GM21390 (cell line): Measurements from ENCODE around the gene DDX24.
"Not testable (repeated sequence)": the region's sequence is repeated elsewhere in the genome, so short reads cannot be mapped to it uniquely, and the experiment has no call there.

Source experiments
- ATAC-seq: cut with Tn5 transposase; IDR thresholded peaks from one replicate; pipeline ENCODE4 v1.9.1; 2021; ENCODE audit not compliant: unreplicated experiment

Gene DDX24

GRCh38 chr14:94081386-94081820, 401 bp upstream of the DDX24 start:
- peak; percentile 21 for ATAC-seq

- ATAC-seq = no peak
Measured at GRCh38 chr14:94079891-94080620, 946 bp downstream of the DDX24 start.

GRCh38 chr14:94077823-94078222, 3.2 kb downstream of the DDX24 start:
- ATAC-seq = no peak

- no peak for ATAC-seq
Measured at GRCh38 chr14:94077111-94077821, 3.7 kb downstream of the DDX24 start.

- no peak for ATAC-seq
Measured at GRCh38 chr14:94075008-94075407, 6.0 kb downstream of the DDX24 start.

GRCh38 chr14:94074534-94074933, 6.5 kb downstream of the DDX24 start:
- ATAC-seq = no peak

GRCh38 chr14:94072076-94072475, 8.9 kb downstream of the DDX24 start:
- ATAC-seq = not testable (repeated sequence)

- ATAC-seq = no peak
Measured at GRCh38 chr14:94066089-94066676, 14.8 kb downstream of the DDX24 start.

- ATAC-seq = no peak
Measured at GRCh38 chr14:94062344-94062940, 18.6 kb downstream of the DDX24 start.

GRCh38 chr14:94059998-94060397, 21.0 kb downstream of the DDX24 start:
- no peak for ATAC-seq

GRCh38 chr14:94058674-94059138, 22.3 kb downstream of the DDX24 start:
- ATAC-seq = no peak

- no peak for ATAC-seq
Measured at GRCh38 chr14:94058128-94058673, 22.8 kb downstream of the DDX24 start.

- peak; percentile 87 for ATAC-seq
Measured at GRCh38 chr14:94056579-94057308, 24.3 kb downstream of the DDX24 start.

- no peak for ATAC-seq
Measured at GRCh38 chr14:94054936-94055335, 26.1 kb downstream of the DDX24 start.

GRCh38 chr14:94054401-94054800, 26.6 kb downstream of the DDX24 start:
- no peak for ATAC-seq

GRCh38 chr14:94052662-94053061, 28.3 kb downstream of the DDX24 start:
- no peak for ATAC-seq

- ATAC-seq = no peak
Measured at GRCh38 chr14:94052199-94052598, 28.8 kb downstream of the DDX24 start.

GRCh38 chr14:94051779-94052178, 29.2 kb downstream of the DDX24 start:
- ATAC-seq = no peak

GRCh38 chr14:94051115-94051514, 29.9 kb downstream of the DDX24 start:
- ATAC-seq = no peak

- no peak for ATAC-seq
Measured at GRCh38 chr14:94050231-94050880, 30.6 kb downstream of the DDX24 start.
